H9 (cell line): ENCODE data around the gene MOCS3. TPM values are rescaled to one million over a fixed set of nuclear protein-coding genes. Genes with fewer than 3 reads are reported as not detected.

ENCODE experiments used
- DNase-seq: peaks from one replicate; pipeline ENCODE4 v3.0.0-alpha.2; 2017
- H2AFZ ChIP-seq: one replicate; pipeline ENCODE4 v1.6.1; 2013; ENCODE audit warnings: mild to moderate bottlenecking, low read length, control low read depth, moderate library complexity
- H2AK5ac ChIP-seq: 2 replicates; pipeline ENCODE4 v1.6.1; 2013; ENCODE audit warnings: low read length, control low read depth, mixed read lengths; ENCODE audit not compliant: insufficient read length
- H2BK120ac ChIP-seq: one replicate; pipeline ENCODE4 v1.6.1; 2013; ENCODE audit warnings: low read depth, mild to moderate bottlenecking, low read length, control low read depth, inconsistent platforms; ENCODE audit not compliant: poor library complexity, severe bottlenecking
- H2BK12ac ChIP-seq: 2 replicates; pipeline ENCODE4 v1.6.1; 2013; ENCODE audit warnings: low read length, control low read depth, mixed read lengths, low read depth; ENCODE audit not compliant: insufficient read length
- H2BK15ac ChIP-seq: 2 replicates; pipeline ENCODE4 v1.6.1; 2013; ENCODE audit warnings: low read depth, low read length, control low read depth
- H2BK20ac ChIP-seq: one replicate; pipeline ENCODE4 v1.6.1; 2013; ENCODE audit warnings: low read depth, mild to moderate bottlenecking, low read length, control low read depth, inconsistent platforms; ENCODE audit not compliant: poor library complexity, severe bottlenecking
- H2BK5ac ChIP-seq: 2 replicates; pipeline ENCODE4 v1.6.1; 2013; ENCODE audit warnings: low read length, control low read depth, mixed read lengths; ENCODE audit not compliant: insufficient read length
- H3K14ac ChIP-seq: 2 replicates; pipeline ENCODE4 v1.6.1; 2013; ENCODE audit warnings: low read length, control low read depth; ENCODE audit not compliant: insufficient read depth
- H3K18ac ChIP-seq: 2 replicates; pipeline ENCODE4 v1.6.1; 2013; ENCODE audit warnings: low read depth, mild to moderate bottlenecking, mixed read lengths, low read length, control low read depth; ENCODE audit not compliant: insufficient read length
- H3K23ac ChIP-seq: 2 replicates; pipeline ENCODE4 v1.6.1; 2013; ENCODE audit warnings: low read length, control low read depth, mixed read lengths, low read depth; ENCODE audit not compliant: insufficient read length
- H3K23me2 ChIP-seq: 2 replicates; pipeline ENCODE4 v1.6.1; 2013; ENCODE audit warnings: low read depth, mild to moderate bottlenecking, mixed read lengths, low read length, control low read depth; ENCODE audit not compliant: insufficient read length, poor library complexity, severe bottlenecking
- H3K27ac ChIP-seq: 2 replicates; pipeline ENCODE4 v1.5.1; 2013; ENCODE audit warnings: low read length, control low read depth, mixed read lengths, low read depth; ENCODE audit not compliant: insufficient read length
- H3K27me3 ChIP-seq: 2 replicates; pipeline ENCODE4 v1.6.1; 2013; ENCODE audit warnings: low read length, control low read depth, inconsistent platforms; ENCODE audit not compliant: insufficient read depth
- H3K4ac ChIP-seq: 2 replicates; pipeline ENCODE4 v1.6.1; 2013; ENCODE audit warnings: low read depth, mild to moderate bottlenecking, control low read depth, inconsistent platforms, low read length, moderate library complexity
- H3K4me1 ChIP-seq: 2 replicates; pipeline ENCODE4 v1.6.1; 2013; ENCODE audit warnings: low read length, control low read depth, inconsistent platforms; ENCODE audit not compliant: insufficient read depth
- H3K4me2 ChIP-seq: 2 replicates; pipeline ENCODE4 v1.6.1; 2013; ENCODE audit warnings: low read length, control low read depth, mixed read lengths; ENCODE audit not compliant: insufficient read length, insufficient read depth
- H3K56ac ChIP-seq: 2 replicates; pipeline ENCODE4 v1.6.1; 2013; ENCODE audit warnings: low read depth, mild to moderate bottlenecking, mixed read lengths, low read length, control low read depth; ENCODE audit not compliant: insufficient read length
- H3K79me1 ChIP-seq: 2 replicates; pipeline ENCODE4 v1.6.1; 2013; ENCODE audit warnings: low read depth, mild to moderate bottlenecking, moderate library complexity, low read length, control low read depth, inconsistent platforms; ENCODE audit not compliant: insufficient read depth, poor library complexity, severe bottlenecking
- H3K79me2 ChIP-seq: 2 replicates; pipeline ENCODE4 v1.6.1; 2013; ENCODE audit warnings: low read length, control low read depth, inconsistent platforms; ENCODE audit not compliant: insufficient read depth
- H3K9ac ChIP-seq: 2 replicates; pipeline ENCODE4 v1.6.1; 2013; ENCODE audit warnings: low read length, control low read depth, mixed read lengths; ENCODE audit not compliant: insufficient read length; ENCODE audit errors: extremely low read depth
- H3K9me3 ChIP-seq: one replicate; pipeline ENCODE4 v1.6.1; 2013; ENCODE audit warnings: low read depth, low read length, inconsistent platforms; ENCODE audit not compliant: control insufficient read depth
- H3T11ph ChIP-seq: one replicate; pipeline ENCODE4 v1.6.1; 2013; ENCODE audit warnings: mild to moderate bottlenecking, low read length, control low read depth, inconsistent platforms
- H4K20me1 ChIP-seq: one replicate; pipeline ENCODE4 v1.6.1; 2013; ENCODE audit not compliant: control insufficient read depth, insufficient read length, insufficient read depth
- H4K5ac ChIP-seq: 2 replicates; pipeline ENCODE4 v1.6.1; 2013; ENCODE audit warnings: low read depth, mild to moderate bottlenecking, mixed read lengths, low read length, control low read depth; ENCODE audit not compliant: insufficient read length
- H4K8ac ChIP-seq: replicated peaks from 2 replicates; pipeline ENCODE4 v1.6.1; 2013; ENCODE audit warnings: low read length, control low read depth, mixed read lengths, low read depth; ENCODE audit not compliant: insufficient read length
- H4K91ac ChIP-seq: 2 replicates; pipeline ENCODE4 v1.6.1; 2013; ENCODE audit warnings: low read depth, mild to moderate bottlenecking, moderate library complexity, mixed read lengths, low read length, control low read depth; ENCODE audit not compliant: insufficient read length
- H3K27ac Mint-ChIP-seq, 3 experiments: 2 replicates in 2 of 3; 3 replicates in 1 of 3; pipeline ENCODE4 v1.8.0; 2020 to 2021; ENCODE audit warnings: mixed read lengths in 3 of 3, mild to moderate bottlenecking in 1 of 3, moderate library complexity in 1 of 3
- H3K27me3 Mint-ChIP-seq: 2 replicates; pipeline ENCODE4 v1.8.0; 2021; ENCODE audit warnings: low read depth, mild to moderate bottlenecking, moderate library complexity, mixed read lengths
- H3K36me3 Mint-ChIP-seq, 3 experiments: 2 replicates in 2 of 3; 3 replicates in 1 of 3; pipeline ENCODE4 v1.8.0; 2020 to 2021; ENCODE audit warnings: low read depth in 3 of 3, mixed read lengths in 3 of 3; ENCODE audit not compliant: insufficient read depth in 1 of 3
- H3K4me1 Mint-ChIP-seq, 2 experiments: 2 replicates each; pipeline ENCODE4 v1.8.0; 2020; ENCODE audit warnings: mixed read lengths in 2 of 2
- H3K4me3 Mint-ChIP-seq, 2 experiments: 2 replicates in 1 of 2; 3 replicates in 1 of 2; pipeline ENCODE4 v1.8.0; 2020 to 2021; ENCODE audit warnings: mild to moderate bottlenecking in 2 of 2, mixed read lengths in 2 of 2, moderate library complexity in 1 of 2
- H3K9me3 Mint-ChIP-seq, 2 experiments: 2 replicates in 1 of 2; 3 replicates in 1 of 2; pipeline ENCODE4 v1.8.0; 2020; ENCODE audit warnings: mild to moderate bottlenecking in 2 of 2, mixed read lengths in 2 of 2, moderate library complexity in 1 of 2
- CTCF ChIP-seq: fragments of 200-600 bp; sonication (generic); conservative IDR thresholded peaks from 3 replicates; pipeline ENCODE4 v1.8.0; 2021; ENCODE audit warnings: antibody characterized with exemption, mild to moderate bottlenecking
- WGBS: extraction: QIAGEN DNeasy Blood & Tissue Kit; methylation state at CpG from one replicate; pipeline ENCODE4 v1.1.7; 2013; ENCODE audit warnings: missing lambda C conversion rate, low lambda C conversion rate, mixed read lengths; ENCODE audit not compliant: insufficient read length; ENCODE audit errors: extremely low coverage; 5-methylcytosine and 5-hydroxymethylcytosine counted together
- total RNA-seq: library from RNA; stranded (reverse); gene quantifications from 2 replicates; pipeline ENCODE4 v1.2.1, GENCODE V29; 2021

MOCS3 gene
- total RNA-seq, 1 experiment from 2014 or later: 9.0 TPM

- Histone ChIP-seq H4K8ac (no peak overlapping the region), H3K14ac (no peak overlapping the region), H2BK120ac (no peak overlapping the region), H3K27ac (no peak overlapping the region), H3K4ac (no peak overlapping the region), H3K79me2 (no peaks in the 10 kb centered on the region), H3K4me2 (no peak overlapping the region), H3K56ac (no peak overlapping the region), H3K9ac (no peak overlapping the region), H2BK12ac (no peak overlapping the region), H3K23ac (no peak overlapping the region), H3K23me2 (no peaks in the 10 kb centered on the region), H3K79me1 (no peaks in the 10 kb centered on the region), H4K5ac (no peak overlapping the region), H2BK20ac (no peak overlapping the region), H2AK5ac (no peak overlapping the region), H3T11ph (no peak overlapping the region), H2AFZ (no peak overlapping the region), H3K4me1 (peaks cover 4% of the 10 kb centered on the region; the same call in 1 of the 2 replicates), H3K9me3 (no peaks in the 10 kb centered on the region), H3K18ac (no peak overlapping the region), H4K91ac (no peak overlapping the region), H3K27me3 (no peaks in the 10 kb centered on the region), H4K20me1 (no peaks in the 10 kb centered on the region), H2BK5ac (no peak overlapping the region), H2BK15ac (no peak overlapping the region)
- H3K27me3 Mint-ChIP-seq: no peaks in the 10 kb centered on the region
- TF ChIP-seq CTCF: no peak
- no peak overlapping the region for H3K4me3 Mint-ChIP-seq
- DNase-seq: no peak
- H3K9me3 Mint-ChIP-seq: no peaks in the 10 kb centered on the region; a peak in 1 of 5 replicates
- WGBS: no CpG with 5 or more reads among the region's 4 CpGs
- peaks cover 9 to 11% (median 9%) of the 10 kb centered on the region in 3 experiments; a peak in 6 of 7 replicates for H3K36me3 Mint-ChIP-seq
- no peak overlapping the region for H3K27ac Mint-ChIP-seq
- peaks cover 18 to 20% of the 10 kb centered on the region in 2 experiments for H3K4me1 Mint-ChIP-seq
Measured at GRCh38 chr20:51011479-51011878, 52.9 kb downstream of the MOCS3 start.
